HEK293 (cell line): Measurements from ENCODE around the gene SPINK4.

Experiments
- ATF2 ChIP-seq: fragments of 450-650 bp; formaldehyde crosslinking; IDR thresholded peaks from 2 replicates; pipeline ENCODE4 v1.5.1; 2016; ENCODE audit warnings: missing biosample characterization, missing genetic modification characterization, low read depth
- CTCF ChIP-seq: fragments of 450-650 bp; formaldehyde crosslinking; IDR thresholded peaks from 2 replicates; pipeline ENCODE4 v1.5.1; 2016; ENCODE audit warnings: missing biosample characterization, missing genetic modification characterization
- MEIS1 ChIP-seq: sonication (generic); formaldehyde crosslinking; IDR thresholded peaks from 2 replicates; pipeline ENCODE4 v1.8.1; 2022; ENCODE audit warnings: missing genetic modification reagents, mild to moderate bottlenecking, borderline replicate concordance
- PBX3 ChIP-seq: sonication (generic); formaldehyde crosslinking; IDR thresholded peaks from 2 replicates; pipeline ENCODE4 v1.8.1; 2022; ENCODE audit warnings: mild to moderate bottlenecking, moderate library complexity, missing genetic modification reagents
- PRDM1 ChIP-seq: fragments of 450-650 bp; formaldehyde crosslinking; IDR thresholded peaks from 2 replicates; pipeline ENCODE4; 2016; ENCODE audit warnings: missing biosample characterization, missing genetic modification characterization
- TCF7L2 ChIP-seq: IDR thresholded peaks from 2 replicates; pipeline ENCODE4 v1.6.1; 2011; ENCODE audit warnings: low read depth, mild to moderate bottlenecking, inconsistent platforms, low read length, moderate library complexity, borderline replicate concordance
- ZNF221 ChIP-seq: fragments of 450-650 bp; formaldehyde crosslinking; IDR thresholded peaks from 2 replicates; pipeline ENCODE4 v1.5.1; 2017; ENCODE audit warnings: missing biosample characterization, missing genetic modification characterization, borderline replicate concordance
- ZNF24 ChIP-seq: fragments of 450-650 bp; formaldehyde crosslinking; IDR thresholded peaks from 2 replicates; pipeline ENCODE4 v1.5.1; 2016; ENCODE audit warnings: missing biosample characterization, missing genetic modification characterization
- ZNF518A ChIP-seq: fragments of 450-650 bp; formaldehyde crosslinking; conservative IDR thresholded peaks from 2 replicates; pipeline ENCODE4 v1.5.1; 2016; ENCODE audit warnings: low read depth, missing biosample characterization, missing genetic modification characterization
- ZSCAN4 ChIP-seq: fragments of 450-650 bp; formaldehyde crosslinking; IDR thresholded peaks from 2 replicates; pipeline ENCODE4 v1.5.1; 2017; ENCODE audit warnings: missing biosample characterization, missing genetic modification characterization

- TF ChIP-seq ZNF221 (tag by site-specific recombination) (no peak), CTCF (tag by site-specific recombination) (no peak), PRDM1 (tag by site-specific recombination) (no peak), TCF7L2 (no peak), ATF2 (no peak), ZNF518A (no peak), ZNF24 (tag by site-specific recombination) (no peak), PBX3 (CRISPR knock-in tag) (no peak), MEIS1 (CRISPR knock-in tag) (no peak), ZSCAN4 (tag by site-specific recombination) (no peak)
Observed at GRCh38 chr9:33273972-33274328, 34.0 kb downstream of the SPINK4 start.
